Adrenal gland (tissue), 12 donors: ENCODE data around the gene RASGEF1C. TPM values are rescaled to one million over a fixed set of nuclear protein-coding genes. Genes with fewer than 3 reads are reported as not detected.

Experiments used
- DNase-seq, 7 donors: peaks; one replicate each; pipeline ENCODE4 v3.0.0-alpha.2; 2019 to 2020
- H3K27ac ChIP-seq, 5 donors: fragments of 200-600 bp; sonication (generic) in 4 of 5; 1 replicate in 3 of 5; 2 replicates in 2 of 5; pipeline versions ENCODE4 v1.5.1 to v1.8.0; 2016 to 2020; ENCODE audit warnings: mild to moderate bottlenecking in 1 of 5
- H3K27me3 ChIP-seq: fragments of 200-600 bp; 2 replicates; pipeline ENCODE4 v1.8.0; 2021
- H3K36me3 ChIP-seq, 2 donors: fragments of 200-600 bp; replicated peaks in 1 of 2; 1 replicate in 1 of 2; 2 replicates in 1 of 2; pipeline versions ENCODE4 v1.5.1 to v1.8.0; 2018 to 2022
- H3K4me1 ChIP-seq, 2 donors: fragments of 200-600 bp; replicated peaks in 1 of 2; 1 replicate in 1 of 2; 2 replicates in 1 of 2; pipeline versions ENCODE4 v1.5.1 to v1.8.0; 2018 to 2021
- H3K4me3 ChIP-seq, 4 donors: fragments of 200-600 bp; sonication (generic) in 3 of 4; one replicate each; pipeline ENCODE4 v1.5.1; 2016 to 2018
- H3K9me3 ChIP-seq, 3 donors: fragments of 200-600 bp; sonication (generic) in 1 of 3; replicated peaks in 1 of 3; 1 replicate in 2 of 3; 2 replicates in 1 of 3; pipeline versions ENCODE4 v1.5.1 to v1.8.0; 2016 to 2021
- POLR2A ChIP-seq, 2 donors: fragments of 450-650 bp; IDR thresholded peaks; one replicate each; pipeline ENCODE4 v1.6.1; 2017; ENCODE audit warnings: antibody characterized with exemption in 2 of 2, mild to moderate bottlenecking in 2 of 2, moderate library complexity in 1 of 2
- WGBS, 4 donors: extraction: QIAGEN DNeasy Blood & Tissue Kit in 2 of 4; methylation state at CpG; one replicate each; pipeline versions ENCODE4 v1.1.5 to v1.1.7; 2013 to 2017; 5-methylcytosine and 5-hydroxymethylcytosine counted together
- intact Hi-C, 2 donors: fragments of 100-400 bp; cut with DNase I; formaldehyde crosslinking; loops; one replicate each; pipeline versions ENCODE4 v1.14.1 to v1.15.0; 2022 to 2023
- polyA plus RNA-seq, 3 donors: library from polyadenylated mRNA; stranded (reverse); fragments of 200-250 nt in 2 of 3; fragments of 350-450 nt in 1 of 3; fragmentation: Illumina TruSeq in 1 of 3; extraction: RNeasy Lipid Tissue Mini Kit (QIAGEN cat#74804) in 1 of 3; gene quantifications; one replicate each; pipeline ENCODE4 v1.2.3, GENCODE V29; 2013 to 2014
- total RNA-seq, 9 donors: library from RNA; depleted of rRNA in 4 of 9; stranded (reverse); fragments of >200 nt in 4 of 9; fragments of 120-200 nt in 1 of 9; fragmentation: NEBNext Ultra II Directional in 1 of 9; extraction: Animal tissue kit (Norgen Biotek cat#: 25700) in 1 of 9; gene quantifications; one replicate each; pipeline versions ENCODE4 v1.1.0 to v1.2.4, GENCODE V29; 2013 to 2023
- TF ChIP-seq, protein P1 (sequence below), 6 experiments: fragments of 450-650 bp in 4 of 6; fragments of 200-600 bp in 2 of 6; sonication (generic) in 1 of 6; IDR thresholded peaks; 1 replicate in 5 of 6; 2 replicates in 1 of 6; pipeline versions ENCODE4 v1.5.1 to v1.8.0; 2016 to 2021; ENCODE audit warnings: antibody characterized with exemption in 6 of 6, mild to moderate bottlenecking in 2 of 6, moderate library complexity in 1 of 6
- donor health status: healthy with polysubstance abuse.
- donor health status: Bipolar disorder and iron deficiency.
- donor health status: DM: yes; HTN: yes; CAD: no.
- donor health status: DM: no; HTN: no; CAD: no.
- donor health status: DM: no; HTN: no; CAD: no.
- donor health status: DM: yes; HTN: yes; CAD: no.

Gene RASGEF1C
- total and polyA plus RNA-seq, 12 donors: 0.15 to 1.9 (median 0.74) TPM; not detected in 6

DNA sequence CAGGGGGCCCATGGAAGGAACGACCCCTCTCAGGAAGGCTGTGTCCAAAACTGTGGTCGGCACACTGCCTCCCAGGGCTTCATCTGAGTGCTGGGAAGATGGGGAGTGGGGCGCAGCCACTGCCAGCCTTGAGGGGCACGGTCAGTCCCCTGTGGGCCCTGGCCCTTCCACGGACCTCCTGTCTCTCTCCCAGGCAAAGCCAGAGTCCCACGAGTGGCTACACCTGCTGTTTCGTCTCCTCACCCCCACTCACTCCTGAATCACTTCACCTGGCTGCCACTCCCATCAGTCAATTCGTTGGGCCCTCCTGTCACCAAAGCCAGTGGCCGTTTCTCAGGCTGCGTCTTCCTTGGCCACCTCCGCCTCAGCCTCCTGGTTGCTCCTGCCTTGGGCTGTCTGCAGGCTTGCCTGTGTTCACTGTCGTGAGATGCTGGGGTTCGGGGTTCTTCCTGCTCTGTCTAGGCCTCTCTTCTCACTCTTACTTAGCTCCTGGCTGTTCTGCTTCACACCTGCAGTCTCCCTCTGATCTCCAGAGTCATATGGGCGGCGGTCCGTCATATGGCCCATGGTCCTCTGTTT lies 78.6 kb downstream of the RASGEF1C start:
- intact Hi-C loops: loop anchor here in 1 of 2 donors (10.0 kb wide), 1 partner anchor 184 kb away; no protein-coding TSS in a partner anchor

DNA sequence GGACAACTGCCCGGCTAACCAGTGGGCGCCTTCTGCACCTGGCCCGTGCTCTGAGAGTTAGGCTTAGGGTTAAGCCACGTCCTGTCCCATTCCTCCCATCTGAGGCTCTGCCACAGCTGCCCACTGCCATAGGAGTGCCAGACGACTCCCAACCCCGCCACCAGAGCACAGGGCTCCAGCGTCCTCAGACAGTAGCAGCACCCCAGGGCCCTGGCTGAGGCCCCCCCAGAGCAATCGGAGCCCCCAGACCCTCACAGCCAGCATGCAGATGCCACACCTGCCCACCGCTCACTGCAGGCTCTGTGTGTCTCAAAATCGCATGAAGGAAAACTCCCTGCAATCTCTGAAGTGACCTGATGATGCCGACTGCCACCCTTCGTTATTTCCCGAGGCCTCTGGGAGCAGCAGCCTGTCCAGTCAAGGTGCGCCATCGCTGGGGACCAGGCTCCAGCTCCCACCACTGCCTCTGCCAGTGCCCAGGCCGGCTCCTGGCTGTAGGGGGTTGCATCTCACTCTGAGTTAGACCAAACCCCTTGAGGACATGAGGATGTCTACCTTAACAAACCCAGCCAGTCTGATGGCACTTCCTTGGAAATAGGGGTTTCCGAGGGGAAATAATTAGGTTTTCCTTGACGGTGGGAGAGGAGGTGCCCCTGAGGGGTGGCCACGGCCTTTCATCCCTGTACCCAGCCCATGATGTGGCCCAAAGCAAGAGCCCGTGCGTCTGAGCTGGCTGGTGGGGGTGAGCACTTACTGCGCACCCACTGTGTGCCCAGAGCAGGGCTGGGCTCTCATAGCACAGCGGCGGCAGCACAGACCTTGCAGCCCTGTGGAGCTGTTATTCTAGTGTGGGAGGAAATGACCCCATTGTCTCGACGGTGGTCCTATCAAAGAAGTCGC lies 79.5 kb downstream of the RASGEF1C start:
- Histone ChIP-seq H3K27me3 (peaks cover 13% of the 10 kb centered on the region), H3K4me3 (no peak overlapping the region), H3K9me3 (no peaks in the 10 kb centered on the region), H3K4me1 (no peaks in the 10 kb centered on the region), H3K36me3 (no peaks in the 10 kb centered on the region), H3K27ac (no peak overlapping the region)
- intact Hi-C loops: loop anchor here in 1 of 2 donors (2.0 to 10.0 kb wide), 3 partner anchors 79 to 338 kb away; partner anchors contain the start of gene RASGEF1C
- WGBS, 4 donors: 77 to 88% (median 81%) methylated on average over 10 to 27 of the region's 27 CpGs
- TF ChIP-seq, protein P1, sequence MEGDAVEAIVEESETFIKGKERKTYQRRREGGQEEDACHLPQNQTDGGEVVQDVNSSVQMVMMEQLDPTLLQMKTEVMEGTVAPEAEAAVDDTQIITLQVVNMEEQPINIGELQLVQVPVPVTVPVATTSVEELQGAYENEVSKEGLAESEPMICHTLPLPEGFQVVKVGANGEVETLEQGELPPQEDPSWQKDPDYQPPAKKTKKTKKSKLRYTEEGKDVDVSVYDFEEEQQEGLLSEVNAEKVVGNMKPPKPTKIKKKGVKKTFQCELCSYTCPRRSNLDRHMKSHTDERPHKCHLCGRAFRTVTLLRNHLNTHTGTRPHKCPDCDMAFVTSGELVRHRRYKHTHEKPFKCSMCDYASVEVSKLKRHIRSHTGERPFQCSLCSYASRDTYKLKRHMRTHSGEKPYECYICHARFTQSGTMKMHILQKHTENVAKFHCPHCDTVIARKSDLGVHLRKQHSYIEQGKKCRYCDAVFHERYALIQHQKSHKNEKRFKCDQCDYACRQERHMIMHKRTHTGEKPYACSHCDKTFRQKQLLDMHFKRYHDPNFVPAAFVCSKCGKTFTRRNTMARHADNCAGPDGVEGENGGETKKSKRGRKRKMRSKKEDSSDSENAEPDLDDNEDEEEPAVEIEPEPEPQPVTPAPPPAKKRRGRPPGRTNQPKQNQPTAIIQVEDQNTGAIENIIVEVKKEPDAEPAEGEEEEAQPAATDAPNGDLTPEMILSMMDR (IDR thresholded peaks at IDR 0.05): no peak
- TF ChIP-seq POLR2A (IDR thresholded peaks at IDR 0.05): no peak
- peak in 1 of 7 donors; percentile 33 for DNase-seq

More for the DNA sequence above, 78.6 kb downstream of the RASGEF1C start:
- H3K4me1 ChIP-seq: no peaks in the 10 kb centered on the region
- peaks cover 13% of the 10 kb centered on the region for H3K27me3 ChIP-seq
- H3K9me3 ChIP-seq: no peaks in the 10 kb centered on the region
- TF ChIP-seq, protein P1 (IDR thresholded peaks at IDR 0.05): no peak
- no peak for TF ChIP-seq POLR2A (IDR thresholded peaks at IDR 0.05)
- no peak overlapping the region for H3K4me3 ChIP-seq
- H3K36me3 ChIP-seq: no peaks in the 10 kb centered on the region
- DNase-seq: peak in 1 of 7 donors; percentile 15
- no peak overlapping the region for H3K27ac ChIP-seq
- 78 to 86% (median 84%) methylated on average over 12 to 16 of the region's 16 CpGs for WGBS, 4 donors

DNA sequence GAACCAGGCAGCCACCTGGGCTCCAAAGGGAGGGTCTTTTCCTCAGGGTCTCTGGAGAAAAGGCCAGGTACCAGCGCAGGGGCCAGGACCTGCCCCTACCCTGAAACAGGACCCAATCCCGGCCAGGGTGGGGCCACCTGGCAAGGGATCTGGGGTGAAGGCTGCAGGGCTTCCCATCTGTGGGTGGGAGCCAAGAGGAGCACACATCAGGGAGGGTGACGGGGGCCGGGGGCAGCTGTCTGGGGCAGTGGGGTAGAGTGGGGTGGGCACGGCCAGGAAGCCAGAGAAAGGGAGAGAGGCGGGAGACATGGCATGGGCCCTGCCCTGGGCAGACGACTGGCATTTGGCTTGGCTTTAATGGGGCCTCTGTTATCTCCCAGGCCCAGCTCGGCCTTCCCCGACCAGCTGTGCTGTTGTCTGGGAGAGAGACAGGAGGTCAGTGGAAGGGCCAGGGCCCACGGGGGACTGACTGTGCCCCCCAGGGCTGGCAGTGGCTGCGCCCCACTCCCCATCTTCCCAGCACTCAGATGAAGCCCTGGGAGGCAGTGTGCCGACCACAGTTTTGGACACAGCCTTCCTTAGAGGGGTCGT lies 80.2 kb downstream of the RASGEF1C start:
- Histone ChIP-seq H3K4me1 (no peaks in the 10 kb centered on the region), H3K27ac (no peak overlapping the region), H3K9me3 (no peaks in the 10 kb centered on the region), H3K4me3 (no peak overlapping the region), H3K36me3 (no peaks in the 10 kb centered on the region), H3K27me3 (peaks cover 13% of the 10 kb centered on the region)
- WGBS, 4 donors: 69 to 89% (median 78%) methylated on average over 3 to 13 of the region's 13 CpGs
- TF ChIP-seq POLR2A (IDR thresholded peaks at IDR 0.05): no peak
- TF ChIP-seq, protein P1 (IDR thresholded peaks at IDR 0.05): no peak
- intact Hi-C loops: loop anchor here in 1 of 2 donors (2.0 to 5.0 kb wide), 2 partner anchors 80 to 339 kb away; partner anchors contain the start of gene RASGEF1C
- DNase-seq: peak in 1 of 7 donors; percentile 33
